ENCODE results near the gene TDRD12.
"Not testable (repeated sequence)": the region's sequence is repeated elsewhere in the genome, so short reads cannot be mapped to it uniquely, and the experiment has no call there.

TDRD12 gene

GRCh38 chr19:32824916-32825608 lies 105.5 kb downstream of the TDRD12 start:
- DNase-seq (no peak), ATAC-seq (replicated peaks) (no peak)
- H3K27me3 Mint-ChIP-seq = peaks cover 5 to 39% of the 10 kb centered on the region in 2 donors
- H3K4me3 Mint-ChIP-seq = no peak overlapping the region
- no peak overlapping the region for H3K27ac Mint-ChIP-seq
- no peaks in the 10 kb centered on the region for H3K9me3 Mint-ChIP-seq
- peaks cover 0 to 1% of the 10 kb centered on the region in 2 donors for H3K4me1 Mint-ChIP-seq (ENCODE audit: low read depth in 2 of 2)
- H3K36me3 Mint-ChIP-seq (ENCODE audit: insufficient read depth) = peaks cover 3% of the 10 kb centered on the region

GRCh38 chr19:32828139-32828538 lies 108.6 kb downstream of the TDRD12 start:
- Mint-ChIP-seq H3K36me3 (ENCODE audit: insufficient read depth) (peaks cover 3% of the 10 kb centered on the region), H3K4me3 (no peak overlapping the region), H3K27me3 (peaks cover 5 to 20% of the 10 kb centered on the region in 2 donors), H3K27ac (no peak overlapping the region), H3K9me3 (no peaks in the 10 kb centered on the region), H3K4me1 (ENCODE audit: low read depth in 2 of 2) (no peaks in the 10 kb centered on the region)
- ATAC-seq (replicated peaks) (no peak), DNase-seq (no peak)

- no peaks in the 10 kb centered on the region for H3K9me3 Mint-ChIP-seq
- H3K36me3 Mint-ChIP-seq (ENCODE audit: insufficient read depth) = peaks cover 3% of the 10 kb centered on the region
- no peaks in the 10 kb centered on the region for H3K4me1 Mint-ChIP-seq (ENCODE audit: low read depth in 2 of 2)
- H3K4me3 Mint-ChIP-seq = no peak overlapping the region
- ATAC-seq (replicated peaks) (no peak), DNase-seq (no peak)
- H3K27ac Mint-ChIP-seq = no peak overlapping the region
- peaks cover 5 to 14% of the 10 kb centered on the region in 2 donors for H3K27me3 Mint-ChIP-seq
These were observed 109.2 kb downstream of the TDRD12 start for GRCh38 chr19:32828643-32829344.

GRCh38 chr19:32829345-32829896 lies 109.9 kb downstream of the TDRD12 start:
- H3K36me3 Mint-ChIP-seq (ENCODE audit: insufficient read depth) = peaks cover 3% of the 10 kb centered on the region
- DNase-seq (no peak), ATAC-seq (replicated peaks) (no peak)
- no peak overlapping the region for H3K27ac Mint-ChIP-seq
- no peak overlapping the region for H3K4me3 Mint-ChIP-seq
- no peaks in the 10 kb centered on the region for H3K4me1 Mint-ChIP-seq (ENCODE audit: low read depth in 2 of 2)
- H3K27me3 Mint-ChIP-seq = peaks cover 5 to 9% of the 10 kb centered on the region in 2 donors
- H3K9me3 Mint-ChIP-seq = no peaks in the 10 kb centered on the region

- Mint-ChIP-seq H3K27me3 (no peaks in the 10 kb centered on the region), H3K27ac (no peak overlapping the region), H3K9me3 (no peaks in the 10 kb centered on the region), H3K4me1 (ENCODE audit: low read depth in 2 of 2) (no peaks in the 10 kb centered on the region), H3K4me3 (no peak overlapping the region), H3K36me3 (ENCODE audit: insufficient read depth) (no peaks in the 10 kb centered on the region)
- ATAC-seq (replicated peaks) (no peak), DNase-seq (no peak)
These were observed 110.9 kb downstream of the TDRD12 start for GRCh38 chr19:32830231-32831014.

GRCh38 chr19:32831611-32832010 lies 112.0 kb downstream of the TDRD12 start:
- ATAC-seq (replicated peaks) = no peak
- Mint-ChIP-seq H3K4me1 (ENCODE audit: low read depth in 2 of 2) (no peaks in the 10 kb centered on the region), H3K4me3 (no peak overlapping the region), H3K27ac (no peak overlapping the region), H3K27me3 (no peaks in the 10 kb centered on the region), H3K9me3 (no peaks in the 10 kb centered on the region), H3K36me3 (ENCODE audit: insufficient read depth) (no peaks in the 10 kb centered on the region)
- no peak for DNase-seq

GRCh38 chr19:32832094-32832493 lies 112.5 kb downstream of the TDRD12 start:
- ATAC-seq (replicated peaks); H3K27me3 Mint-ChIP-seq; H3K9me3 Mint-ChIP-seq; DNase-seq; H3K4me3 Mint-ChIP-seq; H3K4me1 Mint-ChIP-seq (ENCODE audit: low read depth in 2 of 2); H3K36me3 Mint-ChIP-seq (ENCODE audit: insufficient read depth); H3K27ac Mint-ChIP-seq: not testable (repeated sequence)

- ATAC-seq (replicated peaks); H3K36me3 Mint-ChIP-seq (ENCODE audit: insufficient read depth); H3K27ac Mint-ChIP-seq; H3K4me1 Mint-ChIP-seq (ENCODE audit: low read depth in 2 of 2); H3K27me3 Mint-ChIP-seq; H3K9me3 Mint-ChIP-seq; DNase-seq; H3K4me3 Mint-ChIP-seq: not testable (repeated sequence)
These were observed 113.3 kb downstream of the TDRD12 start for GRCh38 chr19:32832825-32833224.

- not testable (repeated sequence) for H3K36me3 Mint-ChIP-seq (ENCODE audit: insufficient read depth); H3K27ac Mint-ChIP-seq; H3K27me3 Mint-ChIP-seq; H3K4me1 Mint-ChIP-seq (ENCODE audit: low read depth in 2 of 2); H3K9me3 Mint-ChIP-seq; ATAC-seq (replicated peaks); H3K4me3 Mint-ChIP-seq; DNase-seq
These were observed 113.8 kb downstream of the TDRD12 start for GRCh38 chr19:32833388-32833787.

- no peak for ATAC-seq (replicated peaks)
- Mint-ChIP-seq H3K4me1 (ENCODE audit: low read depth in 2 of 2) (no peaks in the 10 kb centered on the region), H3K27ac (no peak overlapping the region), H3K36me3 (ENCODE audit: insufficient read depth) (no peaks in the 10 kb centered on the region), H3K9me3 (peaks cover 0 to 4% of the 10 kb centered on the region in 2 donors), H3K4me3 (no peak overlapping the region), H3K27me3 (peaks cover 0 to 6% of the 10 kb centered on the region in 2 donors)
- DNase-seq = no peak
These were observed 118.0 kb downstream of the TDRD12 start for GRCh38 chr19:32837531-32837930.

- Mint-ChIP-seq H3K4me1 (ENCODE audit: low read depth in 2 of 2) (no peaks in the 10 kb centered on the region), H3K27me3 (peaks cover 0 to 6% of the 10 kb centered on the region in 2 donors), H3K27ac (no peak overlapping the region), H3K9me3 (peaks cover 0 to 4% of the 10 kb centered on the region in 2 donors), H3K36me3 (ENCODE audit: insufficient read depth) (no peaks in the 10 kb centered on the region), H3K4me3 (no peak overlapping the region)
- ATAC-seq (replicated peaks) (no peak), DNase-seq (no peak)
These were observed 122.5 kb downstream of the TDRD12 start for GRCh38 chr19:32842061-32842460.

- Mint-ChIP-seq H3K36me3 (ENCODE audit: insufficient read depth) (no peaks in the 10 kb centered on the region), H3K9me3 (peaks cover 0 to 4% of the 10 kb centered on the region in 2 donors), H3K27ac (no peak overlapping the region), H3K27me3 (peaks cover 0 to 6% of the 10 kb centered on the region in 2 donors), H3K4me3 (no peak overlapping the region), H3K4me1 (ENCODE audit: low read depth in 2 of 2) (no peaks in the 10 kb centered on the region)
- ATAC-seq (replicated peaks) (no peak), DNase-seq (no peak)
These were observed 124.2 kb downstream of the TDRD12 start for GRCh38 chr19:32843716-32844245.

GRCh38 chr19:32848035-32848434 lies 128.5 kb downstream of the TDRD12 start:
- H3K36me3 Mint-ChIP-seq (ENCODE audit: insufficient read depth); ATAC-seq (replicated peaks); H3K9me3 Mint-ChIP-seq; H3K4me1 Mint-ChIP-seq (ENCODE audit: low read depth in 2 of 2); H3K27me3 Mint-ChIP-seq; H3K4me3 Mint-ChIP-seq; H3K27ac Mint-ChIP-seq; DNase-seq: not testable (repeated sequence)

Measured in effector memory CD8-positive, alpha-beta T cell (primary cell).